ENCODE data around the gene TEDC2.

DNA sequence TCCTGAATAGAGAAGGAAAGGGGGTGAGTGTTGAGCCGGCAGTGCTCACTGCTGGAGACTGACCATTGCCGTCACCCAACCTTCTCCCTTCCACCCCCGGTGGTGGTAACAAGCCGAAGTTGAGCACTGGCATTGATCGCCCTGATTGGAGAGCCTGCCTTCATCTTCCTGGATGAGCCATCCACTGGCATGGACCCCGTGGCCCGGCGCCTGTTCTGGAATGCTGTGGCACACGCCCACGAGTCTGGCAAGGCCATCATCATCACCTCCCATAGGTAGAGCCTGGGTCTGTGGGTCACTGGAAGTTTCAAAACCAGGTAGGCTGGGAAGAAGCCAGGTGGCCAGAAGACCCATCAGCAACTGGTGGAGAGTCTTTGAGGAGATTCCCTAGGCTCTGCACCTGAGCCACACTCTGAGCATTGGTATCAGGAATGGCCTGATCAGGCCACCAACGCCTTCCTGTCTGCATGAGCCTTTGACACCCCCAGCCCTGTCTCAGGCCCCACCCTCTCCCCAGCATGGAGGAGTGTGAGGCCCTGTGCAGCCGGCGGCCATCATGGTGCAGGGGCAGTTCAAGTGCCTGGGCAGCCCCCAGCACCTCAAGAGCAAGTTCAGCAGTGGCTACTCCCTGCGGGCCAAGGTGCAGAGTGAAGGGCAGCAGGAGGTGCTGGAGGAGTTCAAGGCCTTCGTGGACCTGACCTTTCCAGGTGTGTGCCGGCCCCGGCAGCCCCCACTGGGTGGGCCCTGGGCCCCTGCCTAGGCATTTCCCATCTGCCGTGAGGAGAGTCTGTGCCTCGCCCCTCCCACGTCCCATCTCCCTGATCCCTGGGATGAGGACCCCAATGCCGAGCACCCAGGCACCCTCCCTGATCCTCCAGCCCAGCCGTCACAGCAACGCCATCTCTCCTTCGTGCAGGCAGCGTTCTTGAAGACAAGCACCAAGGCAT, 35.6 kb upstream of the TEDC2 start:
- no peak for TF ChIP-seq CTCF (IDR thresholded peaks at IDR 0.05; ENCODE audit: poor library complexity)
- no peak for TF ChIP-seq EZH2 (IDR thresholded peaks at IDR 0.05; ENCODE audit: borderline replicate concordance)
- no peak for TF ChIP-seq EZH2phosphoT487 (IDR thresholded peaks at IDR 0.05; ENCODE audit: low read depth, severe bottlenecking, unreplicated experiment)

Measured in hepatocyte (in vitro differentiated cells).